Measurements from ENCODE around the gene AK3. TPM values are rescaled to one million over a fixed set of nuclear protein-coding genes. Genes with fewer than 3 reads are reported as not detected.

AK3 gene
- total RNA-seq, 1 donor from 2014 or later: 59.0 TPM

DNA sequence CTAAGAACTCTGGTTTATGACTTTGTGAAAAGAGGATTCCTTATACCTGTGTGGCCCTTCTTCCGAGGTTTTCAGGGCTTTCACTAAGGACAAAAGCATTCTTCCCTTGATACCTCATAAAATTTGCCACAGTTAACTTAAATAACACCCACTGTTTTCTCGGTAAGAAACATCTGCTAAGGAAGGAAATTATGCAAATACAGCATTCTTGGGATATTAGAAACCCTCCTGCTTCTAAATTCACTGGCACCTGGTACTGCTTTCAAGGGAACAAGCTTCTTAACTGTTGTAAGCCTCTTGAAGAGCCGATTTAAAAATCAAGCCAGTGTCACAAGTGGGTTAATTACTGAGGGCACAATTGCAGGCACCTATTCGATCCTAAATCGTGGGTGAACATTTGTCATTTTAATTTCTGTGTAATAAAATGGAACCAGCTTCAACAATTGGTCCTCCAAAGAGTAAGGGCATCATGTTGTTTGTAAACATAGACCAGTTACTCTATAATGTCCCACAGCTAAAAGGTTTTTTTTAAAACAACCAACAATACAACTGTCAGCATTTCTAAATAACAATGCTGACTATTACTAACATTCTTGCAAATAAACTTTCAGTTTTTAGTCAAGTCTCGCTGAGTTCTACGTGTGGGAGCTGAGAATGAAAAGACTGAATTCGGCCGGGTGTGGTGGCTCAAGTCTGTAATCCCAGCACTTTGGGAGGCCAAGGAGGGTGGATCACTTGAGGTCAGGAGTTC, 26.6 kb downstream of the AK3 start:
- TF ChIP-seq, protein P1, sequence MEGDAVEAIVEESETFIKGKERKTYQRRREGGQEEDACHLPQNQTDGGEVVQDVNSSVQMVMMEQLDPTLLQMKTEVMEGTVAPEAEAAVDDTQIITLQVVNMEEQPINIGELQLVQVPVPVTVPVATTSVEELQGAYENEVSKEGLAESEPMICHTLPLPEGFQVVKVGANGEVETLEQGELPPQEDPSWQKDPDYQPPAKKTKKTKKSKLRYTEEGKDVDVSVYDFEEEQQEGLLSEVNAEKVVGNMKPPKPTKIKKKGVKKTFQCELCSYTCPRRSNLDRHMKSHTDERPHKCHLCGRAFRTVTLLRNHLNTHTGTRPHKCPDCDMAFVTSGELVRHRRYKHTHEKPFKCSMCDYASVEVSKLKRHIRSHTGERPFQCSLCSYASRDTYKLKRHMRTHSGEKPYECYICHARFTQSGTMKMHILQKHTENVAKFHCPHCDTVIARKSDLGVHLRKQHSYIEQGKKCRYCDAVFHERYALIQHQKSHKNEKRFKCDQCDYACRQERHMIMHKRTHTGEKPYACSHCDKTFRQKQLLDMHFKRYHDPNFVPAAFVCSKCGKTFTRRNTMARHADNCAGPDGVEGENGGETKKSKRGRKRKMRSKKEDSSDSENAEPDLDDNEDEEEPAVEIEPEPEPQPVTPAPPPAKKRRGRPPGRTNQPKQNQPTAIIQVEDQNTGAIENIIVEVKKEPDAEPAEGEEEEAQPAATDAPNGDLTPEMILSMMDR (conservative IDR thresholded peaks at IDR 0.05): no peak
- no peak for DNase-seq (ENCODE audit: low read depth, low spot score)
- peaks cover 5% of the 10 kb centered on the region for H3K9me3 Mint-ChIP-seq
- no peak overlapping the region for H3K4me3 Mint-ChIP-seq
- H3K27me3 Mint-ChIP-seq (ENCODE audit: low read depth): no peaks in the 10 kb centered on the region
- no peaks in the 10 kb centered on the region for H3K4me1 Mint-ChIP-seq
- H3K27ac Mint-ChIP-seq (ENCODE audit: unreplicated experiment): no peak overlapping the region
- H3K36me3 Mint-ChIP-seq (ENCODE audit: low read depth): peaks cover 26% of the 10 kb centered on the region

GRCh38 chr9:4713849-4714248, 27.2 kb downstream of the AK3 start:
- no peak overlapping the region for H3K27ac Mint-ChIP-seq (ENCODE audit: unreplicated experiment)
- H3K4me3 Mint-ChIP-seq: no peak overlapping the region

GRCh38 chr9:4709380-4709779, 31.6 kb downstream of the AK3 start:
- Mint-ChIP-seq H3K27me3 (ENCODE audit: low read depth) (no peaks in the 10 kb centered on the region), H3K27ac (ENCODE audit: unreplicated experiment) (no peak overlapping the region), H3K4me1 (no peaks in the 10 kb centered on the region), H3K4me3 (no peak overlapping the region), H3K9me3 (peaks cover 5% of the 10 kb centered on the region), H3K36me3 (ENCODE audit: low read depth) (peaks cover 20% of the 10 kb centered on the region)
- no peak for DNase-seq (ENCODE audit: low read depth, low spot score)
- TF ChIP-seq, protein P1 (conservative IDR thresholded peaks at IDR 0.05): no peak

More at GRCh38 chr9:4713849-4714248, 27.2 kb downstream of the AK3 start:
- TF ChIP-seq, protein P1 (conservative IDR thresholded peaks at IDR 0.05): no peak
- H3K9me3 Mint-ChIP-seq: peaks cover 5% of the 10 kb centered on the region
- no peak for DNase-seq (ENCODE audit: low read depth, low spot score)
- H3K36me3 Mint-ChIP-seq (ENCODE audit: low read depth): peaks cover 26% of the 10 kb centered on the region
- no peaks in the 10 kb centered on the region for H3K27me3 Mint-ChIP-seq (ENCODE audit: low read depth)
- H3K4me1 Mint-ChIP-seq: no peaks in the 10 kb centered on the region

DNA sequence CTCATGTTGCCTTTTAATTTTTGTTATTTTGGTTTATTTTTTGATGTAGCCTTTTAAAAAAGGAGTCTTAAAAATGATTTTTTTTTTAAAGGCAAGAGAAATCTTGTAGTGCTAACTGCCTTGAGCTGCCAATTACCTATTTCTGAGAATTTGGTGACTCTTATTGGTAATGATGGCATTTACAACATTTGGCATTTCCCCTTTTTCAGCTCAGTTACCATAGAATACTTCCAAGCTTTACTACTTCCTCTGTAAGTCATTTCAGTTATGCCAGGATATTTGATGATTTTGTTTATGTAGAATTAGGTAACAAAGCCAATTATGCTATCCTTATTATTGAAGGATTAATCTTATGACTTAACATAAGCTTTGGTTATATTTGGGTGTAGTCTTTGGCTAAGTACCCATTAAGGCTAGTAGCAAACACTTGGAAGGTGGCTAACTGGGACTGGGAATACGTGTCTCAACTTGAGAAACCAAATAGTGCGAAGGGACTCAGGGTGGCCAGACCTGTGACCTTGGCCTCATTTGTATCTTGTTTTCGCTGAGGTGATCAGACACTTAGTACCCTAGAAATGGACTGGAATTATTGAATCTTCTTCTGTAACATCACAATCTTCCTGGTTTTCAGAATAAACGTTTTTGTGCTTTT, 33.9 kb downstream of the AK3 start:
- H3K27ac Mint-ChIP-seq (ENCODE audit: unreplicated experiment): no peak overlapping the region
- H3K4me1 Mint-ChIP-seq: no peaks in the 10 kb centered on the region
- DNase-seq (ENCODE audit: low read depth, low spot score): no peak
- no peaks in the 10 kb centered on the region for H3K9me3 Mint-ChIP-seq
- H3K4me3 Mint-ChIP-seq: no peak overlapping the region
- no peaks in the 10 kb centered on the region for H3K27me3 Mint-ChIP-seq (ENCODE audit: low read depth)
- TF ChIP-seq, protein P1 (conservative IDR thresholded peaks at IDR 0.05): no peak
- peaks cover 13% of the 10 kb centered on the region for H3K36me3 Mint-ChIP-seq (ENCODE audit: low read depth)

GRCh38 chr9:4706021-4706420, 35.0 kb downstream of the AK3 start:
- no peak for DNase-seq (ENCODE audit: low read depth, low spot score)
- no peaks in the 10 kb centered on the region for H3K9me3 Mint-ChIP-seq
- TF ChIP-seq, protein P1 (conservative IDR thresholded peaks at IDR 0.05): no peak
- no peaks in the 10 kb centered on the region for H3K27me3 Mint-ChIP-seq (ENCODE audit: low read depth)
- H3K4me3 Mint-ChIP-seq: no peak overlapping the region
- peaks cover 12% of the 10 kb centered on the region for H3K36me3 Mint-ChIP-seq (ENCODE audit: low read depth)
- H3K4me1 Mint-ChIP-seq: no peaks in the 10 kb centered on the region
- no peak overlapping the region for H3K27ac Mint-ChIP-seq (ENCODE audit: unreplicated experiment)

All from neural crest cell (in vitro differentiated cells).